NOMO-1 (cell line): ENCODE measurements around the gene POU3F3.

Experiments used
- DNase-seq, 2 experiments: peaks; one replicate each; lab custom pipeline; 2025; ENCODE audit not compliant: unreplicated experiment in 2 of 2; lab: John Stamatoyannopoulos, UW

POU3F3 gene

GRCh38 chr2:104901037-104901881 lies 47.3 kb downstream of the POU3F3 start:
- DNase-seq = no peak

DNA sequence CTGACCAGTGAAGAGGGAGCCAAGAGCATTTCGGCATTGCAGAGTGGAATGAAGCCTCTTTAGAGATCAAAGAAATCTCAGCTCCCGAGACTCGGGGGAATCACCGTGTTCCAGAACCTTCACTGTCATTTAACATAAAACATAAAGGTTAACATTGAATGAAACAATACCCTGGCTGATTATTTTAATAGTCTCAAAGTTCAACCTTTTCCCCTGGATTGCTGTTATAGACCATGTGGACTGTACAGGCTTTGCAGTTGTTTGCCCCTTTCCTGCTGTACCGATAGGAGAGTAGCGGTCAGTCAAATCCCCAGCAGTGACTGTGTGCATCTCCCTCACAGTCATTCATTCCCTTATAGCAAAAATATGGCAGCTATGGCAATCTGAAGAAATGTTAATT lies 48.4 kb downstream of the POU3F3 start:
- DNase-seq = no peak
